GM12878 (cell line): Measurements from ENCODE around the gene PHEX. TPM values are rescaled to one million over a fixed set of nuclear protein-coding genes. Genes with fewer than 3 reads are reported as not detected.

Source experiments
- ATAC-seq: fragments of 200-7000 bp; cut with Tn5 transposase; 3 replicates; pipeline ENCODE4 v1.9.1; 2020; ENCODE audit warnings: mild to moderate bottlenecking, moderate library complexity
- BruUV-seq: library from RNA; stranded (reverse); fragments of 400-500 nt; replicated peaks from 2 replicates; lab custom pipeline; 2021; lab: Mats Ljungman, UMichigan
- CTCF ChIA-PET: fragments of 300-600 bp; sonication (Branson Sonifier 250); formaldehyde crosslinking; extraction: SDS; loops from one replicate; lab custom pipeline; 2021; ENCODE audit warnings: inconsistent platforms; lab: Yijun Ruan, JAX
- POLR2A ChIA-PET: fragments of 350-600 bp; formaldehyde crosslinking; extraction: SDS; loops from one replicate; lab custom pipeline; 2021; ENCODE audit warnings: inconsistent platforms; lab: Charles Lee
- RAD21 ChIA-PET: fragments of 300-600 bp; sonication (Branson Sonifier 250); formaldehyde crosslinking; loops from one replicate; lab custom pipeline; 2023; ENCODE audit warnings: antibody characterized with exemption; ENCODE audit not compliant: unreplicated experiment; lab: Charles Lee
- SMC1A ChIA-PET: fragments of 300-600 bp; sonication (Branson Sonifier 250); formaldehyde crosslinking; loops from one replicate; lab custom pipeline; 2023; ENCODE audit not compliant: unreplicated experiment, uncharacterized antibody; lab: Charles Lee
- DNase-seq: peaks from one replicate; pipeline ENCODE4 v3.0.0-alpha.2; 2011; ENCODE audit warnings: low read depth, low spot score
- FAIRE-seq: peaks from 3 replicates; lab custom pipeline; 2011; peaks lifted over from hg19 to GRCh38; lab: Jason Lieb, UNC
- H2AFZ ChIP-seq: 2 replicates; pipeline ENCODE4 v1.6.0; 2011; ENCODE audit warnings: low read depth, low read length, control low read depth; ENCODE audit not compliant: control insufficient read depth
- H3K27ac ChIP-seq: 2 replicates; pipeline ENCODE4 v1.5.1; 2011; ENCODE audit warnings: control low read depth; ENCODE audit not compliant: control insufficient read depth, insufficient read depth
- H3K27me3 ChIP-seq, 2 experiments: replicated peaks in 1 of 2; 2 replicates each; pipeline versions ENCODE4 v1.6.0 to v1.6.1; 2011; ENCODE audit warnings: low read length in 1 of 2; ENCODE audit not compliant: control insufficient read depth in 2 of 2, insufficient read depth in 2 of 2
- H3K36me3 ChIP-seq, 2 experiments: 2 replicates each; pipeline ENCODE4 v1.5.1; 2011; ENCODE audit warnings: low read length in 1 of 2; ENCODE audit not compliant: control insufficient read depth in 2 of 2, insufficient read depth in 2 of 2
- H3K4me1 ChIP-seq: 2 replicates; pipeline ENCODE4 v1.6.1; 2011; ENCODE audit warnings: mild to moderate bottlenecking, low read length, moderate library complexity, mixed read lengths; ENCODE audit not compliant: control insufficient read depth, insufficient read depth
- H3K4me2 ChIP-seq: 2 replicates; pipeline ENCODE4 v1.6.0; 2011; ENCODE audit warnings: control low read depth; ENCODE audit not compliant: control insufficient read depth, insufficient read depth
- H3K4me3 ChIP-seq: fragments of 200-600 bp; sonication (generic); 2 replicates; pipeline ENCODE4 v1.5.1; 2016
- H3K79me2 ChIP-seq: 2 replicates; pipeline ENCODE4 v1.6.0; 2011; ENCODE audit warnings: low read length; ENCODE audit not compliant: control insufficient read depth, insufficient read depth
- H3K9ac ChIP-seq: 2 replicates; pipeline ENCODE4 v1.8.0; 2011; ENCODE audit warnings: low read length, control low read depth, mixed read lengths; ENCODE audit not compliant: control insufficient read depth, insufficient read depth
- H3K9me3 ChIP-seq: replicated peaks from 3 replicates; pipeline ENCODE4 v1.5.1; 2011; ENCODE audit warnings: mild to moderate bottlenecking, low read length; ENCODE audit not compliant: control insufficient read depth, insufficient read depth
- H4K20me1 ChIP-seq: 2 replicates; pipeline ENCODE4 v1.6.0; 2011; ENCODE audit not compliant: control insufficient read depth, insufficient read depth
- EGR1 ChIP-seq, 2 experiments: IDR thresholded peaks; 1 replicate in 1 of 2; 2 replicates in 1 of 2; pipeline ENCODE4 v1.6.1; 2011 to 2012; ENCODE audit warnings: low read depth in 2 of 2, low read length in 2 of 2, borderline replicate concordance in 1 of 2, mild to moderate bottlenecking in 1 of 2, moderate library complexity in 1 of 2
- GABPA ChIP-seq: IDR thresholded peaks from 2 replicates; pipeline ENCODE4 v1.6.1; 2014; ENCODE audit warnings: antibody characterized with exemption, low read depth, mild to moderate bottlenecking, inconsistent platforms
- PML ChIP-seq: IDR thresholded peaks from 2 replicates; pipeline ENCODE4 v1.6.1; 2012; ENCODE audit warnings: low read length, inconsistent platforms
- USF2 ChIP-seq: IDR thresholded peaks from 2 replicates; pipeline ENCODE4 v1.6.1; 2011; ENCODE audit warnings: low read depth, low read length, improper control_type of control experiment, borderline replicate concordance
- WGBS: methylation state at CpG from one replicate; pipeline ENCODE4 v1.1.6; 2016; ENCODE audit warnings: low lambda C conversion rate; ENCODE audit not compliant: insufficient replicate concordance, insufficient coverage; ENCODE audit errors: missing lambda C conversion rate; 5-methylcytosine and 5-hydroxymethylcytosine counted together
- in situ Hi-C: fragments of 300-500 bp; cut with MboI; formaldehyde crosslinking; loops from 9 replicates; pipeline ENCODE4 v1.14.3; 2018; ENCODE audit warnings: mixed read lengths
- intact Hi-C: fragments of 100-400 bp; cut with micrococcal nuclease; formaldehyde crosslinking; loops from one replicate; pipeline ENCODE4 v1.14.2; 2022; ENCODE audit not compliant: unreplicated experiment
- polyA plus RNA-seq, 11 experiments: library from polyadenylated mRNA; depleted of rRNA in 4 of 11; unstranded in 6 of 11; stranded (reverse) in 5 of 11; fragments of >200 nt; fragmentation: Nextera tagmentation in 4 of 11; fragmentation: Illumina TruSeq in 1 of 11; extraction: Ambion mirVana in 4 of 11; extraction: Trizol in 1 of 11; gene quantifications; 1 replicate in 1 of 11; 2 replicates in 10 of 11; pipeline versions ENCODE4 v1.2.1 to v1.2.3, GENCODE V29; 2011 to 2016; ENCODE audit warnings: inconsistent platforms in 2 of 11, missing spikeins in 2 of 11, low read depth in 1 of 11
- total RNA-seq, 4 experiments: library from RNA; depleted of rRNA in 3 of 4; stranded (reverse); fragments of >200 nt in 3 of 4; fragmentation: Illumina TruSeq in 1 of 4; extraction: Trizol in 1 of 4; gene quantifications; 2 replicates each; pipeline versions ENCODE4 v1.2.1 to v1.2.3, GENCODE V29; 2013 to 2021

PHEX gene
- total and polyA plus RNA-seq, 10 of the 15 experiments (the other 5 are each of a cell fraction or from before 2014, with no cell fraction given), result 0.12 to 97.2 (median 0.55) TPM

- TF ChIP-seq USF2 (no peak), PML (no peak), GABPA (no peak), EGR1 (IDR thresholded peaks at IDR 0.05; ENCODE audit: borderline replicate concordance in 1 of 2, low read depth in 2 of 2, low read length in 2 of 2) (no peak)
- no peaks in the 10 kb centered on the region for H3K27me3 ChIP-seq
- H3K4me1 ChIP-seq, result no peaks in the 10 kb centered on the region
- ChIA-PET RAD21 (interaction anchor here (0.8 to 5.1 kb wide), 7 partner anchors 9 to 157 kb away, joined by 3 to 51 read pairs (median 5); no protein-coding TSS in a partner anchor), POLR2A (interaction anchor here (0.8 to 1.4 kb wide), 3 partner anchors 23 to 47 kb away, joined by 3 to 6 read pairs (median 4); no protein-coding TSS in a partner anchor), CTCF (interaction anchor here (0.6 to 2.3 kb wide), 9 partner anchors 11 to 743 kb away, joined by 3 to 6 read pairs (median 4); no protein-coding TSS in a partner anchor), SMC1A (interaction anchor here (0.7 to 4.7 kb wide), 10 partner anchors 9 to 156 kb away, joined by 3 to 50 read pairs (median 6); no protein-coding TSS in a partner anchor)
- ATAC-seq, result peak; percentile 9; the same call in 2 of the 3 replicates
- DNase-seq, result no peak
- H3K27ac ChIP-seq, result no peak overlapping the region
- H3K9ac ChIP-seq, result no peak overlapping the region
- no peaks in the 10 kb centered on the region for H3K9me3 ChIP-seq
- H4K20me1 ChIP-seq, result no peaks in the 10 kb centered on the region
- intact Hi-C loops (no loop called here), in situ Hi-C loops (no loop called here)
- H2AFZ ChIP-seq, result no peak overlapping the region
- no peaks in the 10 kb centered on the region for H3K79me2 ChIP-seq
- no peak overlapping the region for H3K4me2 ChIP-seq
- no TSS peak for BruUV-seq
- no peaks in the 10 kb centered on the region for H3K36me3 ChIP-seq
- WGBS, result 46% methylated on average over 2 of the region's 2 CpGs
- no peak overlapping the region for H3K4me3 ChIP-seq
- FAIRE-seq, result no peak
Observed at GRCh38 chrX:22037225-22037624, 5.1 kb downstream of the PHEX start.
